IPS DF 6.9 (cell line): ENCODE data around the gene KATNB1.
A peak's percentile ranks its signal among the peaks of the same experiment; 100 is the strongest.

Experiments
- DNase-seq: peaks from one replicate; pipeline ENCODE4 v3.0.0-alpha.2; 2013; ENCODE audit warnings: low read depth, low spot score
- H3K27ac ChIP-seq: one replicate; pipeline ENCODE4 v1.5.1; 2013; ENCODE audit warnings: low read length, control low read depth
- H3K27me3 ChIP-seq: 2 replicates; pipeline ENCODE4 v1.6.1; 2013; ENCODE audit warnings: mild to moderate bottlenecking, low read length; ENCODE audit not compliant: control insufficient read depth, insufficient read depth
- H3K36me3 ChIP-seq: 2 replicates; pipeline ENCODE4 v1.6.1; 2013; ENCODE audit warnings: low read length; ENCODE audit not compliant: control insufficient read depth, insufficient read depth
- H3K4me1 ChIP-seq: 2 replicates; pipeline ENCODE4 v1.6.1; 2013; ENCODE audit warnings: low read length; ENCODE audit not compliant: control insufficient read depth, insufficient read depth
- H3K4me3 ChIP-seq: 2 replicates; pipeline ENCODE4 v1.5.1; 2013; ENCODE audit warnings: mild to moderate bottlenecking, low read length
- H3K9me3 ChIP-seq: 2 replicates; pipeline ENCODE4 v1.6.1; 2013; ENCODE audit warnings: low read length, inconsistent platforms; ENCODE audit not compliant: control insufficient read depth, insufficient read depth
- WGBS: extraction: QIAGEN DNeasy Blood & Tissue Kit; methylation state at CpG from one replicate; pipeline ENCODE4 v1.1.7; 2013; ENCODE audit warnings: mixed read lengths, missing lambda C conversion rate; ENCODE audit not compliant: insufficient read length, insufficient coverage; 5-methylcytosine and 5-hydroxymethylcytosine counted together

KATNB1 gene

GRCh38 chr16:57734925-57735754 lies 430 bp upstream of the KATNB1 start:
- peak overlapping the region; percentile 83 for H3K4me3 ChIP-seq
- DNase-seq, result peak; percentile 99
- H3K36me3 ChIP-seq, result peaks cover 2% of the 10 kb centered on the region; the same call in 1 of the 2 replicates
- no peaks in the 10 kb centered on the region for H3K9me3 ChIP-seq
- H3K4me1 ChIP-seq, result 0 out of 2 replicates have a peak, but pooled peaks cover 1% of the 10 kb centered on the region
- WGBS, result no CpG with 5 or more reads among the region's 45 CpGs
- H3K27me3 ChIP-seq, result no peaks in the 10 kb centered on the region
- H3K27ac ChIP-seq, result no peak overlapping the region

GRCh38 chr16:57736419-57737351 lies 1.1 kb downstream of the KATNB1 start:
- H3K4me1 ChIP-seq, result 0 out of 2 replicates have a peak, but pooled peaks cover 1% of the 10 kb centered on the region
- H3K36me3 ChIP-seq, result peaks cover 2% of the 10 kb centered on the region; the same call in 1 of the 2 replicates
- DNase-seq, result no peak
- H3K4me3 ChIP-seq, result peak overlapping the region; percentile 82; the same call in 1 of the 2 replicates
- no peak overlapping the region for H3K27ac ChIP-seq
- H3K9me3 ChIP-seq, result no peaks in the 10 kb centered on the region
- no peaks in the 10 kb centered on the region for H3K27me3 ChIP-seq
- no CpG with 5 or more reads among the region's 23 CpGs for WGBS

- WGBS, result no CpG with 5 or more reads among the region's 7 CpGs
- Histone ChIP-seq H3K27ac (no peak overlapping the region), H3K36me3 (peaks cover 2% of the 10 kb centered on the region; the same call in 1 of the 2 replicates), H3K4me1 (0 out of 2 replicates have a peak, but pooled peaks cover 1% of the 10 kb centered on the region), H3K27me3 (no peaks in the 10 kb centered on the region), H3K4me3 (no peak overlapping the region), H3K9me3 (no peaks in the 10 kb centered on the region)
- DNase-seq, result no peak
Measured at GRCh38 chr16:57738844-57739243, 3.3 kb downstream of the KATNB1 start.

- no CpG with 5 or more reads among the region's 18 CpGs for WGBS
- no peak overlapping the region for H3K4me3 ChIP-seq
- H3K27me3 ChIP-seq, result no peaks in the 10 kb centered on the region
- H3K4me1 ChIP-seq, result no peaks in the 10 kb centered on the region
- H3K36me3 ChIP-seq, result peaks cover 2% of the 10 kb centered on the region; the same call in 1 of the 2 replicates
- H3K9me3 ChIP-seq, result no peaks in the 10 kb centered on the region
- DNase-seq, result no peak
- no peak overlapping the region for H3K27ac ChIP-seq
Measured at GRCh38 chr16:57739756-57740422, 4.3 kb downstream of the KATNB1 start.

- H3K4me3 ChIP-seq, result no peak overlapping the region
- DNase-seq, result no peak
- H3K4me1 ChIP-seq, result no peaks in the 10 kb centered on the region
- H3K36me3 ChIP-seq, result peaks cover 2% of the 10 kb centered on the region; the same call in 1 of the 2 replicates
- no peaks in the 10 kb centered on the region for H3K27me3 ChIP-seq
- H3K9me3 ChIP-seq, result no peaks in the 10 kb centered on the region
- no CpG with 5 or more reads among the region's 24 CpGs for WGBS
- no peak overlapping the region for H3K27ac ChIP-seq
Measured at GRCh38 chr16:57740423-57741071, 5.0 kb downstream of the KATNB1 start.

GRCh38 chr16:57741660-57742191 lies 6.2 kb downstream of the KATNB1 start:
- no peak overlapping the region for H3K27ac ChIP-seq
- H3K36me3 ChIP-seq, result peaks cover 2% of the 10 kb centered on the region; the same call in 1 of the 2 replicates
- H3K27me3 ChIP-seq, result no peaks in the 10 kb centered on the region
- WGBS, result no CpG with 5 or more reads among the region's 16 CpGs
- no peak overlapping the region for H3K4me3 ChIP-seq
- no peaks in the 10 kb centered on the region for H3K4me1 ChIP-seq
- no peaks in the 10 kb centered on the region for H3K9me3 ChIP-seq
- DNase-seq, result no peak

GRCh38 chr16:57742543-57742942 lies 7.0 kb downstream of the KATNB1 start:
- no CpG with 5 or more reads among the region's 4 CpGs for WGBS
- Histone ChIP-seq H3K4me3 (no peak overlapping the region), H3K27me3 (no peaks in the 10 kb centered on the region), H3K4me1 (no peaks in the 10 kb centered on the region), H3K36me3 (peaks cover 3% of the 10 kb centered on the region; the same call in 1 of the 2 replicates), H3K27ac (no peak overlapping the region), H3K9me3 (no peaks in the 10 kb centered on the region)
- DNase-seq, result no peak

- H3K36me3 ChIP-seq, result peaks cover 3% of the 10 kb centered on the region; the same call in 1 of the 2 replicates
- no peak overlapping the region for H3K4me3 ChIP-seq
- H3K9me3 ChIP-seq, result no peaks in the 10 kb centered on the region
- H3K4me1 ChIP-seq, result no peaks in the 10 kb centered on the region
- no peak overlapping the region for H3K27ac ChIP-seq
- WGBS, result no CpG with 5 or more reads among the region's 10 CpGs
- no peaks in the 10 kb centered on the region for H3K27me3 ChIP-seq
- no peak for DNase-seq
Measured at GRCh38 chr16:57743458-57743857, 7.9 kb downstream of the KATNB1 start.

GRCh38 chr16:57743886-57744641 lies 8.5 kb downstream of the KATNB1 start:
- Histone ChIP-seq H3K4me3 (no peak overlapping the region), H3K27me3 (no peaks in the 10 kb centered on the region), H3K4me1 (no peaks in the 10 kb centered on the region), H3K9me3 (no peaks in the 10 kb centered on the region), H3K36me3 (peaks cover 3% of the 10 kb centered on the region; the same call in 1 of the 2 replicates), H3K27ac (no peak overlapping the region)
- no peak for DNase-seq
- WGBS, result no CpG with 5 or more reads among the region's 23 CpGs
